Fibroblast of skin of left biceps (primary cell): Measurements from ENCODE around the gene BCL7A.

Experiments used
- DNase-seq, 2 experiments: peaks; one replicate each; pipeline ENCODE4 v3.0.0-alpha.2; 2013; ENCODE audit warnings: low read depth in 2 of 2

BCL7A gene

DNA sequence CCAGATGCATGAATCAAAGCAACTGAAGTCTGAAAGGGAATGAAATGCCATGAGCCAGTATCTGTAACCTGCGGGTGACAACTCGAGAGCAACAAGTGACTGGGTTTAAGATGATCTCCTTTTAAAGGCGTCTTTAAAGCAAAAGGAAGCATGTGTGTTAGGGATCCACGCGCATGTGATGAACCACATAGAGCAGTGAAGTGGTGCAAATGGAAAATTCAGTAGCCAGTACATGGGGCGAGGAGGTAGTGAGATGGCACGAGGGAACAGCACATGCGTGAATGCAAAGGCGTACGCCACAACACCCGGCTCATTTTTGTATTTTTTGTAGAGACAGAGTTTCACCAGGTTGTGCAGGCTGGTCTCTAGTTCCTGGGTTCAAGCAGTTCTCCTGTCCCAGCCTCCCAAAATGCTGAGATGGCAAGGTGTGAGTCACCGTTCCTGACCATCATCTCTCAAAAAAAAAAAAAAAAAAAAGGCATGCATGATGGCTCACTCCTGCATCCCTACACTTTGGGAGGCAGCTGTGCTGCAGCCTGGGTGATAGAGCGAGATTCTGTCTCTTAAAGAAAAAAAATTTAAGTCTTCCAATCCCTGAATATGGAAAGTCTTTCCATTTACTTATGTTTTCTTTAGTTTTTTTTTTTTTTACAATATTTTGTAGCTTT lies 24.6 kb upstream of the BCL7A start:
- no peak for DNase-seq

DNA sequence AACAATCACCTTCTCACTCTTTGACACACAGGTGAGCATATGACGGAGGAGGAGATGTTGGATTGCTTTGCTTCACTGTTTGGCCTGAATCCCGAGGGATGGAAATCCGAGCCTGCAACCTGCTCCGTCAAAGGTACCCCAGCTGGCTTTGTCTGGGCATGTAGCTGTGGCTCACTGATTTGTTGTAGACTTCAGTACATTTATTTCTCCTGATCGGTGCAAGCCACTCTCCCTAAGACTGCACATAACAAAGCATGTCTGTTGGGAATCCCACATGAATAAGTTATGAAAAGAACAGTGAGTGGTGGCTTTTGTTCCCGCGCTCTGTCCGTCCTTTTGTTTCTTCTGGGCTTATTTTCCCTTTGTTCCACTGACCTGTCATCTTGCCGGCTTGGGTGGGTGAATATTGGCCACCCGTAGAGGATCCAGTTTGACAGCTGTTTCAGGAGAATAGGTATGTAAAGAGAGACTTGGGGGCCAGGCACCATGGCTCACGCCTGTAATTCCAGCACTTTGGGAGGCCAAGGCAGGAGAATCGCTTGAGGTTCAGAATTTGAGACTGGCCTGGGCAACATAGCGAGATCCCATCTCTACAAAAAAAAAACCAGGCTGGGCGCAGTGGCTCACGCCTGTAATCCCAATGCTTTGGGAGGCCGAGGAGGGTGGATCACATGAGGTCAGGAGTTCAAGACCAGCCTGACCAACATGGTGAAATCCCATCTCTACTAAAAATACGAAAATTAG lies 20.0 kb upstream of the BCL7A start:
- DNase-seq = no peak

DNA sequence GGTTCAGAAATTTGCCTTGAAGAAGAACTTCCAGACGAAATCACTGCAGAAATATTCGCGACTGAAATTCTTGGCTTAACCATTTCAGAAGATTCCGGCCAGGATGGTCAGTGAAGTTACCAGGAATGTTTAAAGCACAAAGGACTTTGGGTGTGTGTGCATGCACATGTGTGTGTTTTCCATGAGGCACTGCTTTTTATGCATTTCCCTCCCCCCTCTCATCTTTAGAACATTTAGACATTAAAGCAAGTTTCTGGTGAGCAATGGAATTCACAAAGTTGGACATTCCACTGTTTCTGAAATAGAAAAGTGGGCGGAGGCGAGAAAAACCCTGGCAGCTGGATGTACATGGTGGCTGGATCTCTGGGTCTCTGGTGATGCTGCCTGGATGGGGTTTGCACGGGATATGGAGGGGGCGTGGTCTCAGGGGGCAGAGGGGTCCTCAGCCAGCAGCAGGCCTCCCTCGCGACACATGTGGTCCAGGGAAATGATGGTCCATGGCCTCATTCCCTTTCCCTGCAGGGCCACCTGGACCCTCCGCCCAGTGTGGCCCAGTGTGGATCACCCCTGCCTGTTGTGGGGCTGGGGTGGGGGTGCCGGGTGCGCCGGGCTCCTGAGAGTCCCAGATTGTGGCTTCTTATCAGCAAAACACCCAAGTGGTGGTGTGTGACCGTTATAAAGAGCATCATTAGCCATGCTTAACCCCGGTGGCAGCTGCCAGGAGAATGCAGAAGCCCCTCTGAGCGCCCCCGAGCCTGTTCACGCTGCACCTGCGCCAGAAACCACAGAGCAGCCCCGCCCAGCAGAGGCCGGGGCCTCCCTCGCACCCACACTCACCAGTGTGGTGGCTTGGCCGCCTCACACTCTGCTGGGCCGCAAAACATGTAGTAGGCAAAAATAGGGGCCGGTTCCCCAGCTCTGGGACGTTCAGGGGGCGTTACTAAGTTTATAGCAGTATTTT lies 17.8 kb upstream of the BCL7A start:
- peak; percentile 64 to 67 for DNase-seq

DNA sequence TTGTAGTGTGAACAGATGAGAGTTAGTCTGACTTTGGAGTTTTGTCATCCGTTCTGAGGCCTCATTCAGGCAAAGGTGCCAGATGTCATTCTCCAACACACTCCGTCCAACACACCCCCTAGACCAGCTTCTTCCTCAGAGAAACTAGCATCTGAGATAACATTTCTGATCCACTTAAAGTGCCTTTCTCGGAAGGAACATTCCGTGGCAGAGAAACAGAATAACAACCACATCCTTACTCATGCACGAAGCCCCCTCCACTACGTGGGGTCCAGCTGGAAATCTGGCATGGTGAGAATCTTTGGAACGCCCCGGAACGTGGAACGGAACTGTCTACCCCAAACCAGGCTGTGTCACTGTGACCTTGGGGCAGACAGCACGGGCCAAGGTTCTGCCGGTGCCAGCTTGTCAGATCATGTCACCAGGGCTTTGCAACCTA lies 17.0 kb upstream of the BCL7A start:
- DNase-seq = no peak

DNA sequence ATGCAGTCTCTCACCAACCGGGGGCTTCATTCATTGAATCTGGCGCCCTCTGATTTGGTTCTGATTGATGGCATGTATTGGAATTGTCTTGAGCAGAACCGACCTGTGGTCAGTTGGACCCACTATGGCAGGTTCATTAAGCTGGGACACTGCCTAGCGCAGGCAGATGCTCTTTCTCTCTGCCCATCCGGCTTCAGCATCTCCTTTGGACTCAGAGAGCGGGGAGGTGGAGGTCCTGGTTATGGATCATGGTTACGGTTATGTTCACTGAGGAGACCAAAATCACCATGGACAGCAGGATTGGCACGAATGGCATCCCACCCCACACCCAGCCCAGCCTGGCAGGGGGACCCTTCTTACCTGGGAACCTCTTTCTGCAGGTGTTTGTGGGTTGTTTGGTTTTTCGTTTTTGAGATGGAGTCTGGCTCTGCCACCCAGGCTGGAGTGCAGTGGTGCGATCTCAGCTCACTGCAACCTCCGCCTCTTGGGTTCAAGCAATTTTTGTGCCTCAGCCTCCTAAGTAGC lies 16.4 kb upstream of the BCL7A start:
- DNase-seq = no peak

DNA sequence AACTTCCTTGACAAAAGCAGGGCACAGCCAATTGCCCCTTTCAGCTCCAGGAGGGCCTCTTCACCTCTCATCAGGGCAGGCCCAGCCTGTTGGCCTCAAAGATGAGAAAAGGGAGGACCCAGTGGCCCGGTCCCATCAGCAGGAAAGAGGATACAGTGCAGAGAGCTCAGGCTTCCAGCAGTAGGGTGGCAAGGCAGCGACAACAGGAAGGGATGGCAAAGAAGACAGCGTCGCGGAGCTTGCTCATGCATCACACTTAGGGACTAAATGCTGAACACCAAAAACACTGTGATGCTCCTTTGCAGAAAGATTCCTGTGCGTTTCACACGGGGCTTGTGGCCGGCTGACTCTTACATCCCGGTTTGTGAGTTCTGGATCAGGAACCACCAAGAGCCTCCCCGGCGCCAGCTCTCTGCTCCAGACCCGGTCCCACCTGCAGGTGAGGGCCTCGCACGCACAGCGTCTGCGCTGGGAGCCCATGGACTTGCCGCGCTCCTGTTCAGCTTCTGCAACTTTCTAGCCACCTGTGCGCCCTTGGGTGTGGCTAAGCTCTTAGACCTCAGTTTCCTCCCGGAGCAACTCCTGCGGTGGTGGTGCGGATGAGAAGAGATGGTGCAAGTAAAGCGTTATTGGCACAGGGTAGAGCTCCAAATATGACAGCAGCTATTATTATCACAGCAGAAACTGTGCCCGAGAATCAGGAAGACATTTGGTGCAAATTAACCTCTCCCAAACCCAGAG lies 15.3 kb upstream of the BCL7A start:
- DNase-seq = no peak

DNA sequence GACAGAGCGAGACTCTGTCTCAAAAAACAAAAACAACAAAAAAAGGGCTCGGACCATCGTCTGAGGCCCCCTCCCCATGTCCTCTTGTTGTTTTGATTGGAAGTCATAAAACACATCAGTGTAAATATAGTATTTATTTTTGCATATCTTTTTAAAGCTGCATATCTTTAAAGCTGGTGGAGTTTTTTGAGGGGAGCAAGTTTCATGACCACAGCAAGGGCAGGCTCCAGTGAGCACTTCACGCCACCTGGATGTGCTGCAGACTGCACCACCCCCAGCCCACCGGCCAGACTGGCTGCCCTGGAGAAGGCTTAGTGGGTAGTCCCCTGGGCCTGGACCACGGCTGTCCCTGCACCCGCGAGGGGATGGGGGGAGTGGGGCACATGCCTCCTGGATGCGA lies 11.9 kb upstream of the BCL7A start:
- DNase-seq = no peak

DNA sequence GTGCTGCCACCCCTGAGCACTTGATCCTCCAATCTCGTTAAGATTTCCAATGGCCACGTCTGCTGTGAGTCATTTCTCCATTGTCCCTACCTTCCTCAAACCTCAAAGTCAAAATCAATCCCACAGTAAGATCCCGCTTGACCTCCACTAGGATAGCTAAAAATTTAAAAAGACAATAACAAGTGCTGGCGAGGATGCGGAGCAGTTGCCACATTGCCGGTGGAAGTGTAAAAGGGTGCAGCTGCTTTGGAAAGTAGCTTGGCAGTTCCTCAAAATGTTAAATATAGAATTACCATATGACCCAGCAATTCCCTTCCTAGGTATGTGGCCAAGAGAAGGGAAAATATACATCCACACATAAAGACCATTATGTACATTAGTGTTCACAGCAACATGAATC lies 9.5 kb upstream of the BCL7A start:
- DNase-seq = no peak

DNA sequence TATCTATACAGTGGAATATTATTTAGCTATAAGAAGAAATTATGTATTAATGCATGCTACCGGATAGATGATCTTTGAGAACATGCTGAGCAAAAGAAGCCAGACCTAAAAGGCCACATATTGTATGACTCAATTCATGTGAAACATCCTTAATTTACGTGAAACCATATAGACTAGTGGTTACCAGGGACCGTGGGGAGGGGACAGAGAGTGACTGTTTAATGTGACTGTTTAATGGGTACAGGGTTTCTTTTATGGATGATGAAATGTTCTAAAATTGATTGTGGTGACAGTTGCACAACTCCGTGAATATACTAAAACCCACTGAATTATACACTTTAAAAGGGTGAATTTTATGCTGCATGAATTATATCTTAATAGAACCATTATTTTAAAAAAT lies 8.5 kb upstream of the BCL7A start:
- no peak for DNase-seq

DNA sequence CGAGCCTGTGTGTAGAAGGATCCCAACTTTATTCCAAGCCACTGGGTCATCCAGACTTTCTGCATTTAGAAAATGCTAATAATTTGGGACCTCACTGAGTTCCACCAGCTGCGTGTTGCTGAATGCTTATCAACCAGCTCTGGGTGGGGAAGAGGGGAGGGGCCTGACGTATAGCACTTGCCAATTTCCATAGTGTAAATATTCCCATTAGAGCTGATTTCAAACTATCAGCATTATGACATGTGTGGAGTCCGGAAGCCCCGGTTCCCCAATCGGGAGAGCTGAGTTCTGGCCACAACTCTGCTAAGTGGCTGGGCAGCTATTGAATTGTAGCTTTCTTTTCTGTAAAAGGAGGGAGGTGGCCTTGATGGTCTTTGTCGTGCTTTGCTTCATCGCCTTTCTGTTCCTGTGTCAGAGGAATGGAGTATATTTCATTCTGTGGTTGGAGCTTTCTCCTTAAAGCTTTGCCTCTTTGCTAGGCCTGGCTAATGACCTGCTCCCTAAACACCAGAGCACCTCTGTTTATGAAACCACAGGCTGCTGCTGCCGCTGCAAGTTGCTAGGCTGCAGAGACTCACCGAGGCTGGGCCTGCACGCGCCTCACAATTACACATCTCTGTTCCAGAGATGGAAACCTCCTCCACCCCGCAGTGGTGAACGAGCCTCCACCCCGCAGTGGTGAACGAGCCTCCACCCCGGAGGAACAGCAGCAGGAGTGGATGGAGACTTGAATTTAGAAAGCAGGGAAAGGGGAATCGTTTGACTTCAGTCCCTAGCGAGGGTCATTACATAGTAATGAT lies 7.7 kb upstream of the BCL7A start:
- no peak for DNase-seq

DNA sequence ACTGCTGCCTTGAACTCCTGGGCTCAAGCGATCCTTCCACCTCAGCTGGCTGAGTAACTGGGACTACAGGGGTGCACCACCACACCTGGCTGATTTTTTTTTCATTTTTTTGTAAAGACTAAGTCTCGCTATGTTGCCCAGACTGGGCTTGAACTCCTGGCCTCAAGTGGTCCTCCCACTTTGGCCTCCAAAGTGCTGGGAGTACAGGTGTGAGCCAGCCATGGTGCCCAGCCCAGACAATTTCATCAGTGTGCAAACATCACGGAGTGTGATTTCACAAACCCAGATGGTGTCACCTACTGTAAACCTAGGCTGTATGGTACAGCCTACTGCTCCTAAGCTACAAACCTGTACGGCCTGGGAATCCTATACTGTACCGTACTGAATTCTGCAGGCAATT lies 6.9 kb upstream of the BCL7A start:
- no peak for DNase-seq

DNA sequence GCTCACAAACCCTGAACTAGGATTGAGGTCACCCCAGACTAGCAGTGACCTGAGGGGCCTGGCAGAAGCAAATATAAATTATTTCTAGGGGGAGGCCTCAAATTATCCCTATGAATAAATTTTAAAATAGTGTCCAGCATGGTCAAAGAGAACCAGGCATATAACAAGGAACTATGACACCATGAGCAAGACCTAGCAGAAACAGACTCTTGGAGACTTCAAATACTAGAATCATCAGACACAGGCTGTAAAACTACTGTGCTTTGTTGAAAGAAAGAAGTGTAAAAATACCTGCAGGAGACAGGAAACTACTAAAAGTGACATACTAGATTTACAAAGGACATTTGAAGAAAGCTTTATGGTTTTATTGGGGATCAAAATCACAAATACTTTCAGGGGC lies 3.2 kb upstream of the BCL7A start:
- DNase-seq = no peak

DNA sequence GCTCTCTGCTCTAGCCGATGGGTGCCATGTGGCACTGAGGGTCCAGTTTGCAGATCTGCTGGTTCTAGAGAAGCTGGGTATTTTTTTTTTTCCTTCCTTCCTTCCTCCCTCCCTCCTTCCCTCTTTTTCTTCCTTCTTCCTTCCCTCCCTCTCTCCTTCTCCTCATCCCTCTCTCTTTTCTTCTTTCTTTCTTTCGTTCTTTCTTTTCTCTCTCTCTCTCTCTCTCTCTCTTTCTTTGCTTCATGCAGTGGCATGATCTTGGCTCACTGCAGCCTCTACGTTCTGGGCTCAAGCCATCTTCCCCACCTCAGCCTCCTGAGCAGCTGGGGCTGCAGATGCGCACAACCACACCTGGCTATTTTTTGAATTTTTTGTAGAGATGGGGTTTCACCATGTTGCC lies 2.7 kb upstream of the BCL7A start:
- DNase-seq = no peak

DNA sequence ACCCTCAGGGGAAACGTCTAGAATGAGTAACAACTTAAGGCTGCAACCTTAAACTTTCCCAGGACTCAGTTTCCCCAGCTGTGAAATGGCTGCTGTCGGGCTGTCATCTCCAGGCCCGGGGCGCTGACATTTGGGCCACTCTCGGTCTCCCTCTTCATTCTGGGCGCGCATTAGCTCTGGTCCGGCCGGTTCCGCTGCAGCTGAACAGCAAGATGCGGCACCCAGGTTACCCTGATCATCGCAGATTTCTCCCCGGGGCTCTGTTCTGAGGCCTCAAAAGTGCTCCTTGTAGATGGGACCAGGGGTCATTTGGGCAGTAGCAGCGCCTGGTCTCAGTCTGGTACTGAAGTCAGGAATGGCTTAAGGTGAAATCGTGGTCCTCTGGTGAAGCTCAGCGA lies 890 bp upstream of the BCL7A start:
- DNase-seq = no peak

DNA sequence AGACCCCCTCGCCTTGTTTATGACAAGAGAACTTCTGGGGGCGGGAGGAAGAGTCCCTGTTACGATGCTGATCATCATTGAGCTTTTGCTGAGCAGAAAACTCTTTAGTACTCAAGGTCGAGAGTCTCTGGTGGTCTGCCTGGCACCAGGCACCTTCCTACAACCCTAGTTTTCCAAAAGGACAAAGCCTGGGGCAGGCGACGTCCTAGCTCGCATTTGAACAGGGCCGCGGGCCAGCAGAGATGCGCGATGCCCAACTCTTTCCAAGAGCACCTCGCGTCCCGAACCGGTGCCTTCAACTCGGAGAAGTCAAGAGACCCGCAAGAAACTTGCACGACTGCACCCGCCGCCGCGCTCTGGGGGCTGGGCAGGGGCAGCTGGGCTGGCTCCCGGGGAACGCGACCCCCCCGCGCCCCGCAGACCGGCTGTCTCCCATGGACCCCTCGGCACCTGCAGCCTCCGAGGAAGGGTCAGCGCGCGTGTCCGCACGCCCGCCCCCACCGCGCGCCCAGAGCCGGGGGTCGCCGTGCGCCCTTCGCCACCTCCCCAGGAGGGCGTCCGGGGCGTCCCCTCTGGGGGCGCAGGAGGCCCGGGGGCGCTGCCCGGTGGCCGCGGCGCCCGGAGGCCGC lies 377 bp upstream of the BCL7A start:
- no peak for DNase-seq

DNA sequence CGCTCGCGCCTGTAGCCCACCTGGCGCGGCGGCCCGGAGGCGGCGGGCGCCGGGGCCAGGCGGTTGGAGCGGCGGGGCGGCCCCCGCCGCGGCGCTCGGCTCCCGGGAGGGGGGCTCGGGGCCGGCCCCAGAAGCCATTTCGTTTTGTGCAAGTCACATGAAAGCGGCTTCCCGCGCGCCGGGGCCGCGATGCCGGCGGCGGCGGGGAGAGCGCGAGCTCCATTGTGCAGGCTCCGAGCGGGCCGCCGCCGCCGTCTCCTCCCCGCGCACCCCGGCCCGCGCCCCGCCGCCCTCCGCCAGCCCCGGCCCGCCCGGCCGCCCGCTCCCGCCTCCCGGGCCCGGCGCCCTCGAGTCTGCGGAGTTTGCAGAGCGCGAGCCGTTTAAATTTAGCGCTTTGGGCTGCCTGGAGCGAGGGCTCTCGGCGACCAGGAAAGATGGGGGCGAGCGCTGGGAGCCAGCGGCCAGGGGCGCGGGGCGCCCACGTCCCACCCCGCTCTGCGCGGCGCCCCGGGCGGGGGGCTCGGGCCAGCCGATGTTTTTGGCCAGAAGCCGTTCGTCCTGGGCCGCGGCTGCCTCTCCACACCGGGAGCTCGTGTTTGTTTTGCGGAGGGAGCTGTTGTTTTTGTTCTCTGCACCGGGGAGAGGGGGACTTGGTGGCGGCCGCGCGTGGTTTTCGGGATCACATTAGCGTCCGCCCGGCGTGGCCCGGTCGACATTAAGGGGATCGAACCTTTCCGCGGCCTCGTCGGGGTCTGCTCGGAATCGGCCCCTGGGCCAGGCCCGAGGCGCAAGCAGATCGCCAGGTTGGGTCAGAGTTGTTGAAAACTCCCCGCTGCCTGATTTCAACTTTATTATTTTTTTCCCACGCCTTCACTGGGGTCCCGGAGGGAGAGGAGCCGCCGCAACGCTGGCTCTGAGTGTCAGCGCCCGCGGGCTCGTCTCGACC lies 982 bp downstream of the BCL7A start:
- no peak for DNase-seq

DNA sequence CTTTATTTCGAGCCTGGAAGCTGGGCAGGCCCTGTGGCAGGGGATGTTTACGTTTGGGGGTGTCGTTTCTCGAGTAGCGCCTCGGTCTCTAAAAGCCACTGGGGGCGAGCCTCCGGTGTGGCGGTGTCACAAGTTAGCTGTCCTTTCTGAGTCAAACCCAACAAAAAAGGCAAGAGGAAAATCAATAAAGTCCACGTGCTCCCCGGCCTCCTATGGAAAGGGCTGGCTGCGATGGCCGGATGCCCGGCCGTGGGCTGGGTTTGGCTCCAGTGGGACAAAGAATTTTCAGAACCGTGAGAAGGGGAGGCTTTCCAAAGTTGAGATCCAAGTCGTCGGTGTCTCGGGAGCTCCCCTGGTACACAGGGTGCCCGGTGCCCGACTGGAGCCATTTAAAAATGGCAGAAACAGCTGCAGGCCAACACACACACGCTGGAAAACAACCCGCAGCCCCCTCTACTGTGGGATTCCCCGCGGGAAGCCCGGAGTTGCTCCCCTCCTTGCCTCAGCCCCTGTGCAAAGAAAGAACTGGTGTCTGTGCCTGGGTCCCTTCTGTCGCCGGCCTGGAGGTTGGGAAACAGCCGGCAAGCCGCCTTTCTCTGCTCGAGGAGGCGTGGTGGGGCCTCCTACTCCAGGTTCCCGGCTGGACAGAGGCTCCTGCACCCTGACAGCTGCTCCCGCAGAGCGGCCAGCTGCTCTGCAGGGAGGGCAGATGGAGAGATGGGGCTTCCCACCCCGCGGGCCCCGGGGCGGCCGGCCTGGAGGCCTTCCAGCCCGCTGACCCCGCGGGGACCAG lies 1.9 kb downstream of the BCL7A start:
- peak in 1 of 2 experiments; percentile 29 for DNase-seq

DNA sequence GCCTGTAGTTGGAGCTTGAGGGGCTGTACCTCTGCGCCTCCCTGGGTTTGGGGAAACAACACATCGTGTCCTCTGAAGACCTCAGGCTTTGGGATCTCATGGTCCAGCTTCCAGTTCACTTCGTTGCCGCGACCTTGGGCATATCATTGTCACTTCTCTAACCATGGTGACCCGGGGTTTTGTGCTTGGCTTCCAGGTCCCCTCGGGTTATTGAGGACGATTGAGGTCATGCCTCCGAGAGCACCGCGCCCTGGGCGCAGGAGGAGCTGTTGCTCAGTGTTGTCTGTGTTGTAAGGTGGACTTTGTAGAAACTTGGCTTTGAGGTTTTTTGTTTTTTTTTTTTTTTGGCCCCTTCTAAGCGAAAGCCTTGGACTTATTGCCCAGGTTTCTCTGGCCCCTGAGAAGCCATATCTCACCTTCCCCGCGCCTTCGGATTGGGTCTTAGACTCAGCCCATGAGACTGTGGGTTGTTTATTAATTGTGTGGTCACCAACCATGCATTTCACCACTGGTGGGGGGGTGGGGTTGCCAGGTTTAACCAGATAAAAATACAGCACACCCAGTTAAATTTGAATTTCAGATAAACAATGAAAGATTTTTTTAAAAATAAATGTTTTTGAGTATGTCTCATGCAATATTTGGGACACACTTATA lies 2.6 kb downstream of the BCL7A start:
- DNase-seq = no peak
